GM12878 (cell line): ENCODE measurements around the gene SHFL. TPM values are rescaled to one million over a fixed set of nuclear protein-coding genes. Genes with fewer than 3 reads are reported as not detected.
A peak's percentile ranks its signal among the peaks of the same experiment; 100 is the strongest.

ENCODE experiments used
- ATAC-seq: fragments of 200-7000 bp; cut with Tn5 transposase; 3 replicates; pipeline ENCODE4 v1.9.1; 2020; ENCODE audit warnings: mild to moderate bottlenecking, moderate library complexity
- BruUV-seq: library from RNA; stranded (reverse); fragments of 400-500 nt; replicated peaks from 2 replicates; lab custom pipeline; 2021; lab: Mats Ljungman, UMichigan
- CTCF ChIA-PET: fragments of 300-600 bp; sonication (Branson Sonifier 250); formaldehyde crosslinking; extraction: SDS; loops from one replicate; lab custom pipeline; 2021; ENCODE audit warnings: inconsistent platforms; lab: Yijun Ruan, JAX
- POLR2A ChIA-PET: fragments of 350-600 bp; formaldehyde crosslinking; extraction: SDS; loops from one replicate; lab custom pipeline; 2021; ENCODE audit warnings: inconsistent platforms; lab: Charles Lee
- RAD21 ChIA-PET: fragments of 300-600 bp; sonication (Branson Sonifier 250); formaldehyde crosslinking; loops from one replicate; lab custom pipeline; 2023; ENCODE audit warnings: antibody characterized with exemption; ENCODE audit not compliant: unreplicated experiment; lab: Charles Lee
- SMC1A ChIA-PET: fragments of 300-600 bp; sonication (Branson Sonifier 250); formaldehyde crosslinking; loops from one replicate; lab custom pipeline; 2023; ENCODE audit not compliant: unreplicated experiment, uncharacterized antibody; lab: Charles Lee
- DNase-seq: peaks from one replicate; pipeline ENCODE4 v3.0.0-alpha.2; 2011; ENCODE audit warnings: low read depth, low spot score
- FAIRE-seq: peaks from 3 replicates; lab custom pipeline; 2011; peaks lifted over from hg19 to GRCh38; lab: Jason Lieb, UNC
- H2AFZ ChIP-seq: 2 replicates; pipeline ENCODE4 v1.6.0; 2011; ENCODE audit warnings: low read depth, low read length, control low read depth; ENCODE audit not compliant: control insufficient read depth
- H3K27ac ChIP-seq: 2 replicates; pipeline ENCODE4 v1.5.1; 2011; ENCODE audit warnings: control low read depth; ENCODE audit not compliant: control insufficient read depth, insufficient read depth
- H3K27me3 ChIP-seq, 2 experiments: replicated peaks in 1 of 2; 2 replicates each; pipeline versions ENCODE4 v1.6.0 to v1.6.1; 2011; ENCODE audit warnings: low read length in 1 of 2; ENCODE audit not compliant: control insufficient read depth in 2 of 2, insufficient read depth in 2 of 2
- H3K36me3 ChIP-seq, 2 experiments: 2 replicates each; pipeline ENCODE4 v1.5.1; 2011; ENCODE audit warnings: low read length in 1 of 2; ENCODE audit not compliant: control insufficient read depth in 2 of 2, insufficient read depth in 2 of 2
- H3K4me1 ChIP-seq: 2 replicates; pipeline ENCODE4 v1.6.1; 2011; ENCODE audit warnings: mild to moderate bottlenecking, low read length, moderate library complexity, mixed read lengths; ENCODE audit not compliant: control insufficient read depth, insufficient read depth
- H3K4me2 ChIP-seq: 2 replicates; pipeline ENCODE4 v1.6.0; 2011; ENCODE audit warnings: control low read depth; ENCODE audit not compliant: control insufficient read depth, insufficient read depth
- H3K4me3 ChIP-seq: fragments of 200-600 bp; sonication (generic); 2 replicates; pipeline ENCODE4 v1.5.1; 2016
- H3K79me2 ChIP-seq: 2 replicates; pipeline ENCODE4 v1.6.0; 2011; ENCODE audit warnings: low read length; ENCODE audit not compliant: control insufficient read depth, insufficient read depth
- H3K9ac ChIP-seq: 2 replicates; pipeline ENCODE4 v1.8.0; 2011; ENCODE audit warnings: low read length, control low read depth, mixed read lengths; ENCODE audit not compliant: control insufficient read depth, insufficient read depth
- H3K9me3 ChIP-seq: replicated peaks from 3 replicates; pipeline ENCODE4 v1.5.1; 2011; ENCODE audit warnings: mild to moderate bottlenecking, low read length; ENCODE audit not compliant: control insufficient read depth, insufficient read depth
- H4K20me1 ChIP-seq: 2 replicates; pipeline ENCODE4 v1.6.0; 2011; ENCODE audit not compliant: control insufficient read depth, insufficient read depth
- ASH2L ChIP-seq: fragments of 300-600, 200-600 bp; sonication (generic); IDR thresholded peaks from 2 replicates; pipeline ENCODE4 v1.6.1; 2017; ENCODE audit warnings: low read depth, mild to moderate bottlenecking, borderline replicate concordance
- ATF2 ChIP-seq: IDR thresholded peaks from 2 replicates; pipeline ENCODE4 v1.6.1; 2012; ENCODE audit warnings: low read length, inconsistent platforms
- BCL11A ChIP-seq: IDR thresholded peaks from 2 replicates; pipeline ENCODE4 v1.6.1; 2011; ENCODE audit warnings: low read depth, low read length
- CBX3 ChIP-seq: fragments of 200-600 bp; sonication (generic); IDR thresholded peaks from 2 replicates; pipeline ENCODE4 v1.6.1; 2016; ENCODE audit warnings: low read depth, borderline replicate concordance
- CREB1 ChIP-seq: IDR thresholded peaks from 2 replicates; pipeline ENCODE4 v1.6.1; 2012; ENCODE audit warnings: low read depth, mild to moderate bottlenecking, inconsistent platforms
- HDAC6 ChIP-seq: fragments of 200-600 bp; sonication (generic); IDR thresholded peaks from one replicate; pipeline ENCODE4 v1.8.0; 2017; ENCODE audit warnings: antibody characterized with exemption; ENCODE audit not compliant: unreplicated experiment
- POLR2AphosphoS5 ChIP-seq: IDR thresholded peaks from 2 replicates; pipeline ENCODE4 v1.6.1; 2011; ENCODE audit warnings: mild to moderate bottlenecking, low read length, inconsistent platforms
- RCOR1 ChIP-seq: conservative IDR thresholded peaks from 2 replicates; pipeline ENCODE4 v1.6.1; 2012; ENCODE audit warnings: low read depth, low read length, improper control_type of control experiment
- REST ChIP-seq: IDR thresholded peaks from 2 replicates; pipeline ENCODE4 v1.6.1; 2012; ENCODE audit warnings: mild to moderate bottlenecking, low read depth, low read length
- RFX5 ChIP-seq: IDR thresholded peaks from 2 replicates; pipeline ENCODE4 v1.6.1; 2011; ENCODE audit warnings: low read depth, low read length, improper control_type of control experiment
- SRF ChIP-seq, 2 experiments: IDR thresholded peaks; 2 replicates each; pipeline ENCODE4 v1.6.1; 2011; ENCODE audit warnings: low read depth in 2 of 2, low read length in 2 of 2, mild to moderate bottlenecking in 1 of 2, moderate library complexity in 1 of 2
- ZNF592 ChIP-seq: fragments of 450-650 bp; IDR thresholded peaks from 2 replicates; pipeline ENCODE4 v1.6.1; 2017; ENCODE audit warnings: mild to moderate bottlenecking, moderate library complexity
- whole genome bisulfite sequencing: methylation state at CpG from one replicate; pipeline ENCODE4 v1.1.6; 2016; ENCODE audit warnings: low lambda C conversion rate; ENCODE audit not compliant: insufficient replicate concordance, insufficient coverage; ENCODE audit errors: missing lambda C conversion rate; 5-methylcytosine and 5-hydroxymethylcytosine counted together
- in situ Hi-C: fragments of 300-500 bp; cut with MboI; formaldehyde crosslinking; loops from 9 replicates; pipeline ENCODE4 v1.14.3; 2018; ENCODE audit warnings: mixed read lengths
- intact Hi-C: fragments of 100-400 bp; cut with micrococcal nuclease; formaldehyde crosslinking; loops from one replicate; pipeline ENCODE4 v1.14.2; 2022; ENCODE audit not compliant: unreplicated experiment
- polyA plus RNA-seq, 11 experiments: library from polyadenylated mRNA; depleted of rRNA in 4 of 11; unstranded in 6 of 11; stranded (reverse) in 5 of 11; fragments of >200 nt; fragmentation: Nextera tagmentation in 4 of 11; fragmentation: Illumina TruSeq in 1 of 11; extraction: Ambion mirVana in 4 of 11; extraction: Trizol in 1 of 11; gene quantifications; 1 replicate in 1 of 11; 2 replicates in 10 of 11; pipeline versions ENCODE4 v1.2.1 to v1.2.3, GENCODE V29; 2011 to 2016; ENCODE audit warnings: inconsistent platforms in 2 of 11, missing spikeins in 2 of 11, low read depth in 1 of 11
- total RNA-seq, 4 experiments: library from RNA; depleted of rRNA in 3 of 4; stranded (reverse); fragments of >200 nt in 3 of 4; fragmentation: Illumina TruSeq in 1 of 4; extraction: Trizol in 1 of 4; gene quantifications; 2 replicates each; pipeline versions ENCODE4 v1.2.1 to v1.2.3, GENCODE V29; 2013 to 2021

SHFL gene
- total and polyA plus RNA-seq, 10 of the 15 experiments (the other 5 are each of a cell fraction or from before 2014, with no cell fraction given), result 8.0 to 83.8 (median 40.7) TPM

- POLR2A ChIA-PET, result interaction anchor here (1.2 to 5.4 kb wide), 3 partner anchors 9 to 20 kb away, joined by 3 to 58 read pairs (median 3); partner anchors contain the start of genes ANGPTL6 and PPAN
- no TSS peak for BruUV-seq
- CTCF ChIA-PET, result interaction anchor here (0.9 to 9.8 kb wide), 2 partner anchors 15 to 275 kb away, joined by 3 to 171 read pairs; partner anchors contain the start of gene ANGPTL6
- intact Hi-C loops (no loop called here), in situ Hi-C loops (no loop called here)
- SMC1A ChIA-PET, result interaction anchor here (1.4 to 11.4 kb wide), 2 partner anchors 16 to 273 kb away, joined by 3 to 150 read pairs; partner anchors contain the start of gene ANGPTL6
- Histone ChIP-seq H3K79me2 (peaks cover 33% of the 10 kb centered on the region), H3K9me3 (no peaks in the 10 kb centered on the region), H2AFZ (no peak overlapping the region), H3K27me3 (no peaks in the 10 kb centered on the region), H3K27ac (no peak overlapping the region), H4K20me1 (no peaks in the 10 kb centered on the region), H3K4me2 (no peak overlapping the region), H3K4me1 (peaks cover 25% of the 10 kb centered on the region), H3K4me3 (no peak overlapping the region), H3K9ac (no peak overlapping the region), H3K36me3 (peaks cover 4 to 41% of the 10 kb centered on the region in 2 experiments; a peak in 3 of 4 replicates)
- ATAC-seq (no peak), FAIRE-seq (no peak), DNase-seq (no peak)
- RAD21 ChIA-PET, result interaction anchor here (8.6 kb wide), 1 partner anchor 15 kb away, joined by 166 read pairs; the partner anchor contains the start of gene ANGPTL6
- WGBS, result 90% methylated on average over 45 of the region's 45 CpGs
- TF ChIP-seq ASH2L (no peak), ATF2 (no peak), RCOR1 (no peak), CREB1 (0 out of 2 replicates have a peak, but pooled peaks have one; percentile 5), ZNF592 (no peak), RFX5 (no peak), BCL11A (peak; percentile 13; the same call in 1 of the 2 replicates), SRF (IDR thresholded peaks at IDR 0.05; ENCODE audit: low read depth in 2 of 2, low read length in 2 of 2) (no peak), REST (no peak), HDAC6 (no peak), CBX3 (no peak), POLR2AphosphoS5 (peak; percentile 70; the same call in 1 of the 2 replicates)
Observed at GRCh38 chr19:10115392-10116084, 29.4 kb downstream of the SHFL start.
